EH (cell line): ENCODE data around the gene EIF4G3.
"Not testable (repeated sequence)": the region's sequence is repeated elsewhere in the genome, so short reads cannot be mapped to it uniquely, and the experiment has no call there.

Source experiments
- DNase-seq: peaks from one replicate; pipeline ENCODE4 v3.0.0-alpha.2; 2015; ENCODE audit warnings: low read depth

EIF4G3 gene

GRCh38 chr1:21067551-21068227 is 109.0 kb downstream of the EIF4G3 start:
- no peak for DNase-seq

DNA sequence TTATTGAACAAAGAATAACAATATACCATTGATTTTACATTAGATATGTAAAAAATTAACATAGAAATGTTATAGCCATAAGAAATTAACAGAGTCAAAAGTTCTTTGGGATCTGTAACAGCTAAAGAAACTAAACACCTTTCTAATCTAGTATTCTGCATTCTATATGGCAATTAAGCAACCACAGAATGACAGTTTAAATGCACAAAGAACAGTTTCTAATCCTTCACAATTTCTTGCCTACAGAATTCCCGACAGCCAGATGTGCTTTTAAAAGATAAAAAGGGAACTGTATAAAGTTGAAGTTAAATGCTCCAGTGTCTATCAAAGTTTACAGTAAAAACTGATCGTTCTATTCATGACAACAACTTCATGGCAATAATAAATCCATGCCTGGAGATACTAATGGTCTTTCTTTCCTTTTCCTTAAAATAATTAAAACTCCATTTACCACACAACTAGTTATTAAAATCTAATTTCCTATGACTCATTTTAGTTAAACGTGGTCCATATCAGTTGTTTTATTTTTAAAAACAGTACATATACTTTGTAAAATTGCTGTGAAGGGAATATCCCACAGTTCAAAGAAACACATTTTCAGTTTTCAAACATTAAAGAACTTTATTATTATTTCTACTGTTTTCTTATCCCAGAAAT is 110.2 kb downstream of the EIF4G3 start:
- no peak for DNase-seq

GRCh38 chr1:21065851-21066250 is 110.8 kb downstream of the EIF4G3 start:
- DNase-seq: no peak

- peak; percentile 81 for DNase-seq
Observed at GRCh38 chr1:21064057-21064456, 112.6 kb downstream of the EIF4G3 start.

GRCh38 chr1:21060523-21060922 is 116.2 kb downstream of the EIF4G3 start:
- no peak for DNase-seq

GRCh38 chr1:21059021-21059420 is 117.7 kb downstream of the EIF4G3 start:
- peak; percentile 15 for DNase-seq

DNA sequence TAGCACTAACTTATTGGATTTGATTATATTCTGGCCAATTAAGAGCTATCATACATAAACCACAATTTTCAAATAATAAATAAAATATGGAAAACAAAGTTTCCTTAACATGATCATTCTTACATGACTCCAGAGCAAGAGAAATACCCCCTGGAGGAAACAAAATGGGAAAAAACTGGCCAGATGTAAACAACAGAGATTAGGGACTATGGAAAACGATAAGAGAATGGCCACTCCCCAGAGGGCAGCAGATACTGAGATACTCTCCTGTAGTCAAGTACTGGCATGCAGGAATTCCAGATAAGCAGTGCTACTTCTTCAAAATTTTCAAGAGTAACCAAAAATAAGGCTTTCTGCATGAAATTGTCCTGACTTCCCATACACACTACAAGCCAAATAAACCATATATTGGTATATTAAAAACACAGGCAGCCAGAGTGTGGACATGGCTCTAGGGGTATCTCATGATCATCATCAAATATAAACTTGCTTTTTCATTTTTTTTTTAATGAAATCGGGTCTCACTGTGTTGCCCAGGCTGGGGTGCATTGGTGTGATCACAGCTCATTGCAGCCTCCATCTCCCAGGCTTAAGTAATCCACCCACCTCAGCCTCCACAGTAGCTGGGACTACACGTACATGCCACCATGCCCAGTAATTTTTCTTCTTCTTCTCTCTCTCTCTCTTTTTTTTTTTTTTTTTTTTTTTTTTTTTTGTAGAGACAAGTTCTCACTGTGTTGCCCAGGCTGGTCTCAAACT is 118.5 kb downstream of the EIF4G3 start:
- no peak for DNase-seq

DNA sequence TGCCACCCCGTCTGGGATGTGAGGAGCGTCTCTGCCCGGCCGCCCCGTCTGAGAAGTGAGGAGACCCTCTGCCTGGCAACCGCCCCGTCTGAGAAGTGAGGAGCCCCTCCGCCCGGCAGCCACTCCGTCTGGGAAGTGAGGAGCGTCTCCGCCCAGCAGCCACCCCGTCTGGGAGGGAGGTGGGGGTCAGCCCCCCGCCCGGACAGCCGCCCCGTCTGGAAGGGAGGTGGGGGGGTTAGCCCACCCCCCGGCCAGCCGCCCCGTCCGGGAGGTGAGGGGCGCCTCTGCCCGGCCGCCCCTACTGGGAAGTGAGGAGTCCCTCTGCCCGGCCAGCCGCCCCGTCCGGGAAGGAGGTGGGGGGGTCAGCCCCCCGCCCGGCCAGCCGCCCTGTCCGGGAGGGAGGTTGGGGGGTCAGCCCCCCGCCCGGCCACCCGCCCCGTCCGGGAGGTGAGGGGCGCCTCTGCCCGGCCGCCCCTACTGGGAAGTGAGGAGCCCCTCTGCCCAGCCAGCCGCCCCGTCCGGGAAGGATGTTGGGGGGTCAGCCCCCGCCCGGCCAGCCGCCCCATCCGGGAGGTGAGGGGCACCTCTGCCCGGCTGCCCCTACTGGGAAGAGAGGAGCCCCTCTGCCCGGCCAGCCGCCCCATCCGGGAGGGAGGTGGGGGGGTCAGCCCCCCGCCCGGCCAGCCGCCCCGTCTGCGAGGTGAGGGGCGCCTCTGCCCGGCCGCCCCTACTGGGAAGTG is 123.3 kb downstream of the EIF4G3 start:
- not testable (repeated sequence) for DNase-seq

DNA sequence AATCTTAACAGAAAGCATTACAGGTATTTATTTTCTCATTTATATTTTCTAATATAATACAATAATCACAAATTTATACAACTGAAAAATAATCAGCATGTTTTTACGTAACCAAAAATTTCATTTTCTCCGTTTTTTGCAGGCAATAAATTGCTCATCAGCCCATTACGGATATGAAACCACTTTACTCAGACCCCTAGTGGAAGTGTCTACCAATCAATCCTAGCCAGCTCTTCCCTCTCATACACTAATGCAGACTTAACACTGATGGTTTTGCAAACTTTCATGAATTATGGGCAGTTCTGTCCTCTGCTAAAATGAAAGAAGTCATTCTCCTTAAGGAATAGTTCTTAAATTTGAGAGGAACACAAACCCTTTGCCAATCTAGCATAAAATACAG is 124.7 kb downstream of the EIF4G3 start:
- DNase-seq: no peak

DNA sequence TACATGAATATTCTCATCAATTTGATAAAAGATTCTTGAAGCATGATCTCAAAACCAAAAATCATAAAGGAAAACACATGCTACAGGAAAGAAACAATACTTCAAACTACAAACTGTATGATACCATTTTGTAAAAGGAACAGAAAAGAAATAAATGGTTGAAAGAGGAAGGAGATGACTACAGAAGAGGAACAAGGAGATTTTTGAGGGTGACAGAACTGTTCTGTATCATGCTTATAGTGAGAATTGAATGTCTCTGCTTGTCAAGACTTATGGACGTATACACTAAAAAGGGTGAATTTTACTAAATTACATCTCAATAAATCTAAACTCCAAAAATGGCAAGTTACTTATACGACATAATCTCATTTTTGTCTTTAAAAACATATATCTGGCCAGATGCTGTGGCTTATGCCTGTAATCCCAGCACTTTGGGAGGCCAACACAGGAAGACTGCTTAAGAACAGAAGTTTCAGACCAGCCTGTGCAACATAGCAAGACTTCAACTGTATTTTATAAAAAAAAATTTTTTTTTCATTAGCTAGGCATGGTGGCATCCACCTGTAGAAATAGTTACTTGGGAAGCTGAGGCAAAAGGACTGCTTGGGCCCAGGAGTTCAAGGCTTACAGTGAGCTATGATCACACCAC is 125.4 kb downstream of the EIF4G3 start:
- DNase-seq: no peak

- peak; percentile 66 for DNase-seq
Observed at GRCh38 chr1:21050031-21050430, 126.7 kb downstream of the EIF4G3 start.

DNA sequence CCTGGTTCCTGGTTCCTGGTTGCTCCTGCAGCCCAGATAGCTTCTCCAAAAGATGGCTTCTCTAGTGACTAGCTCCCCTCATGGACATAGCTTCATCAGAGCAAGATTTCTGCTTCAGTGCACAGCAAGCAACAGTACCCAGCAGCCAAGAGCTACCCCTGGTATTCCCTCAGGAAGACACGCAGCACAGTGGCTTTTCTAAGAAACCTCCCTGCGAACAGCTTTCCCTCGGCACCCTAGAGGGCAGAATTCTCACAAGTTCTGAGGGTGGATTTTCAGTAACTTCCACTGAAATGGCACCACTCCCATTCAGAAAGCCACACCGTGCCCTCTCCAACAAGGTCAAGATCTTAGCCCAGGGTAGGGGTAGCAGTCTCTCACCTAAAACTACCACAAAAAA is 128.2 kb downstream of the EIF4G3 start:
- DNase-seq: no peak

GRCh38 chr1:21046132-21046531 is 130.6 kb downstream of the EIF4G3 start:
- no peak for DNase-seq

DNA sequence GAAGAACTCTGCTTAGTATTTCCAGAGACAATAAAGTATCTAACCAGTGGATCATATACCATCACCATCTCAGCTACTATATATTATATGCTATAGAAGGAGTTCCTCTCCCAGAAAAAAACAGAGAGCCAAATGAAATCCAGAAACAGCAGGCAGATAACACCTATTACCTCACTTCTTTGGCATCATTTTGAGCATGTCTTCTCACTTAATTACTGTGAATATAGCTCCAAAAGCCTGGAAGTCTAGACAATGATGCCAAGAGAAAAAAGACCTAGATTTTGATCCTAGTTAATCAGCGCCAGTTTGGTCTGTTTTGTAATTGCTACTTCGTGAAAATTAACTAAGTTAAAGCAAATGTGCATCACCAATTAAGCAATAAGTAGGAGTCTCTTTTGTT is 131.3 kb downstream of the EIF4G3 start:
- DNase-seq: peak; percentile 42

DNA sequence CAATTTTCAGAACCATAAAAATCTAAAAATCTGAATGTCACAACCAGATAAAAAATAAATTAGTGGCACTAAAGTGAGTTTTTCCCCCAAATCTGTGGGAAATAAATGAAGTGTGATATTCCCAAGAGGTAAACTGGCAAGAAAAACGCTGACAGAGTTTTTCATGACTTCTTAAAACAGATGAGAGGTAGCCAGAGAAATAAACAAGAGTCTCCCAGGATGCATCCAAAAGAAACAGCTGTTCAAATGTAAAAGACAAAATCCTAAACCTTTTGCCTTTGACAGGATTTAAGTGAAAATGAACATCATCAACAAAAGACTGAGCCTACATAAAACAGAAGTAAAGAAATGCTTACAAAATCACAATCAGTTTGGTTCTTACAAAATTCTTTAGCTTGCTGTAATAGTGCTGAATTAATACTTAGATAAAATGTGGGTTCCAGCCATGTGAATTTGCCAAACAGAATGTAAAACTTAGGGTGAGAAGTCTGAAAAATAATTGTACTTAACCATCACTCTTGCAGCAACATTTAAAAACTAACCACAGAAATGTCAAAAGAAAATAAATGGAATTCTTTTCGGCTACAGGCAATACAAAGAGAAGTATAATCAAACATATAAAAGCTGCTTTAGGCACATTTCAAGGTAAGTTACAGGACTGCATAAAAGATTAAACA is 133.6 kb downstream of the EIF4G3 start:
- peak; percentile 90 for DNase-seq

- DNase-seq: no peak
Observed at GRCh38 chr1:21041541-21041940, 135.2 kb downstream of the EIF4G3 start.

GRCh38 chr1:21037091-21037490 is 139.6 kb downstream of the EIF4G3 start:
- no peak for DNase-seq

DNA sequence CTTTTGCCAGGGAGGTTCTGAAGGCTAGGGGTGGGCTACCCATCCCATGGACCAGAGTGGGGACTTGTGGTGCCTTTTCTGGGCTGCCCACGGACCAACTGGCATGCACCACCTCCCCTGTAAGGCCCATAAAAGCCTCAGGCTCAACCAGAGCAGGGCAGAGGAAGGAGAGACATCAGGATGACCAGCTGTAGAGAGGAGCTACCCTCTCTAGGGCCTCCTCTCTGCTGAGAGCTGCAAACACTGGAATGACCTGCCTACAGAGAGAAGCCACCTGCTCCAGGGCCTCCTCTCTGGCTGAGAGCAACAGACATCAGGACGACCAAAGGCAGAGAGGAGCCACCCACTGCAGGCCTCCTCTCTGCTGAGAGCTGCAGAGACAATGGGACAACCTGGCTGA is 140.9 kb downstream of the EIF4G3 start:
- no peak for DNase-seq

GRCh38 chr1:21034725-21035628 is 141.7 kb downstream of the EIF4G3 start:
- no peak for DNase-seq

- no peak for DNase-seq
Observed at GRCh38 chr1:21032741-21033140, 144.0 kb downstream of the EIF4G3 start.
